ENCODE results near the gene TTC16. TPM values are rescaled to one million over a fixed set of nuclear protein-coding genes. Genes with fewer than 3 reads are reported as not detected.

Gene TTC16
- total and polyA plus RNA-seq, 2 donors (not counting 3 experiments of a cell fraction or from before 2014, with no cell fraction given), result not detected

DNA sequence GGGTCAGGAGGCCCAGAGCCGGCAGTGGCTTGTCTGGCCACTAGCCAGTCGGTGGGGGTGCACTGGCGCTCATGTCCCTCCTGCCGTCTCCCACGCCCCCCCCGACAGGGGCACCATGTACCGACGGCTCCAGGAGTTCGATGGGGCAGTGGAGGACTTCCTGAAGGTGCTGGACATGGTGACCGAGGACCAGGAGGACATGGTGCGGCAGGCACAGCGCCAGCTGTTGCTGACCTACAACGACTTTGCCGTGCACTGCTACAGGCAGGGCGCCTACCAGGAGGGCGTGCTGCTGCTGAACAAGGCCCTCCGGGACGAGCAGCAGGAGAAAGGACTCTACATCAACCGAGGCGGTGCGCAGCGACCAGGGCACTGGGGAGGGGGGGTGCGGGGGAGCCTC, 8.1 kb downstream of the TTC16 start:
- Histone ChIP-seq H2AFZ (ENCODE audit: low read depth, low read length) (no peak overlapping the region), H3K27ac (ENCODE audit: insufficient read depth, low read depth, low read length) (no peak overlapping the region), H3K4me3 (replicated peaks in 1 of 3; ENCODE audit: insufficient read depth in 1 of 3, low read depth in 1 of 3, low read length in 3 of 3) (no peak overlapping the region), H3K9me3 (replicated peaks; ENCODE audit: control insufficient read depth, insufficient read depth, low read length) (no peaks in the 10 kb centered on the region), H3K79me2 (ENCODE audit: control insufficient read depth, insufficient read depth, low read length) (no peaks in the 10 kb centered on the region), H3K27me3 (ENCODE audit: control insufficient read depth in 2 of 2, insufficient read depth in 2 of 2, low read length in 2 of 2) (no peaks in the 10 kb centered on the region), H3K9me1 (replicated peaks; ENCODE audit: control insufficient read depth, extremely low read depth, insufficient read depth, low read length) (no peaks in the 10 kb centered on the region), H3K36me3 (ENCODE audit: control insufficient read depth in 2 of 2, extremely low read depth in 1 of 2, insufficient read depth in 2 of 2, low read length in 2 of 2) (no peaks in the 10 kb centered on the region), H3K4me1 (ENCODE audit: control insufficient read depth, extremely low read depth, insufficient read depth, low read length) (no peaks in the 10 kb centered on the region), H4K20me1 (replicated peaks; ENCODE audit: control insufficient read depth, extremely low read depth, insufficient read depth, low read length) (no peaks in the 10 kb centered on the region), H3K4me2 (ENCODE audit: insufficient read depth, low read length) (no peak overlapping the region), H3K9ac (replicated peaks; ENCODE audit: extremely low read depth, insufficient read depth, low read length) (no peak overlapping the region)
- FAIRE-seq (no peak), DNase-seq (ENCODE audit: low read depth, low spot score) (no peak)
- CTCF ChIA-PET, result interaction anchor here (1.2 to 2.7 kb wide), 2 partner anchors 11 kb away, joined by 3 to 12 read pairs; partner anchors contain the start of gene TOR2A
- no TSS peak for BruUV-seq (replicated peaks)
- POLR2A ChIA-PET, result no interaction called here
- dilution Hi-C loops (cut with MboI; ENCODE audit: extremely low pct_ligation_motif_present, low sequenced_read_pairs), result no loop called here
- intact Hi-C loops (cut with micrococcal nuclease), result no loop called here
- TF ChIP-seq MYC (IDR thresholded peaks at IDR 0.05; ENCODE audit: low read depth, low read length) (no peak), MAX (IDR thresholded peaks at IDR 0.05; ENCODE audit: insufficient read depth, insufficient read length) (no peak), POLR2A (IDR thresholded peaks at IDR 0.05; ENCODE audit: low read depth, low read length) (no peak), FOS (IDR thresholded peaks at IDR 0.05; ENCODE audit: borderline replicate concordance, insufficient read depth, low read length) (no peak), JUN (IDR thresholded peaks at IDR 0.05; ENCODE audit: borderline replicate concordance, insufficient read depth, insufficient read length, low read depth) (no peak), POLR2AphosphoS5 (IDR thresholded peaks at IDR 0.05; ENCODE audit: insufficient read depth, low read depth, low read length) (no peak), EZH2 (IDR thresholded peaks at IDR 0.05; ENCODE audit: borderline replicate concordance, low read depth, low read length, severe bottlenecking) (no peak)

DNA sequence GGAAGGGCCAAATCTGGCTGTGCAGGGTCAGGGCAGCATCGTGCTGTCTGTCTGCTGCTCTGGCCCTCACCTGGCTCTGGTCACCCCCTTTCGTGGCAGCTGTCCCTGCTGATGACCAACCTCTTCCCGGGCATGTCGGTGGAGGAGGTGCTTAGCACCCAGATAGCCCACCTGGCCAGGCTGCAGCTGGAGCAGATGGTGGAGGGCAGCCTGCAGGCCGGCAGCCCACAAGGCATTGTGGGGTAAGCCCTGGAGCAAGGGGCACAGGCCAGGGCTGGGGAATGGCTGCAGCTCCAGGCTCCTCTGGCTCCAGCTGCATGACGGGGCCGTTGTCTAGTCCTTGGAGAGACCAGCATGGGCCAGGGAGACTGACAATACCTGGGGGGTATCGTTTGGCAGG, 11.0 kb downstream of the TTC16 start:
- DNase-seq (ENCODE audit: low read depth, low spot score) (no peak), FAIRE-seq (no peak)
- intact Hi-C loops (cut with micrococcal nuclease) (no loop called here), dilution Hi-C loops (cut with MboI; ENCODE audit: extremely low pct_ligation_motif_present, low sequenced_read_pairs) (no loop called here)
- no peak for TF ChIP-seq JUN (IDR thresholded peaks at IDR 0.05; ENCODE audit: borderline replicate concordance, insufficient read depth, insufficient read length, low read depth)
- TF ChIP-seq CTCF (IDR thresholded peaks at IDR 0.05; ENCODE audit: extremely low read depth in 1 of 2, insufficient read depth in 1 of 2, low read depth in 1 of 2, low read length in 2 of 2), result no peak
- TF ChIP-seq EZH2 (IDR thresholded peaks at IDR 0.05; ENCODE audit: borderline replicate concordance, low read depth, low read length, severe bottlenecking), result no peak
- TF ChIP-seq GATA2 (IDR thresholded peaks at IDR 0.05; ENCODE audit: insufficient read depth, insufficient read length, low read depth, low read length), result no peak
- no peak for TF ChIP-seq MAX (IDR thresholded peaks at IDR 0.05; ENCODE audit: insufficient read depth, insufficient read length)
- no peak for TF ChIP-seq POLR2A (IDR thresholded peaks at IDR 0.05; ENCODE audit: low read depth, low read length)
- TF ChIP-seq MYC (IDR thresholded peaks at IDR 0.05; ENCODE audit: low read depth, low read length), result no peak
- no peak for TF ChIP-seq POLR2AphosphoS5 (IDR thresholded peaks at IDR 0.05; ENCODE audit: insufficient read depth, low read depth, low read length)
- no peak for TF ChIP-seq FOS (IDR thresholded peaks at IDR 0.05; ENCODE audit: borderline replicate concordance, insufficient read depth, low read length)
- Histone ChIP-seq H3K9ac (replicated peaks; ENCODE audit: extremely low read depth, insufficient read depth, low read length) (no peak overlapping the region), H3K4me3 (replicated peaks in 1 of 3; ENCODE audit: insufficient read depth in 1 of 3, low read depth in 1 of 3, low read length in 3 of 3) (no peak overlapping the region), H3K4me2 (ENCODE audit: insufficient read depth, low read length) (no peak overlapping the region), H3K27me3 (ENCODE audit: control insufficient read depth in 2 of 2, insufficient read depth in 2 of 2, low read length in 2 of 2) (no peaks in the 10 kb centered on the region), H3K27ac (ENCODE audit: insufficient read depth, low read depth, low read length) (no peak overlapping the region), H3K9me3 (replicated peaks; ENCODE audit: control insufficient read depth, insufficient read depth, low read length) (no peaks in the 10 kb centered on the region), H3K79me2 (ENCODE audit: control insufficient read depth, insufficient read depth, low read length) (no peaks in the 10 kb centered on the region), H3K36me3 (ENCODE audit: control insufficient read depth in 2 of 2, extremely low read depth in 1 of 2, insufficient read depth in 2 of 2, low read length in 2 of 2) (peaks cover 0 to 4% of the 10 kb centered on the region in 2 experiments), H2AFZ (ENCODE audit: low read depth, low read length) (no peak overlapping the region), H3K9me1 (replicated peaks; ENCODE audit: control insufficient read depth, extremely low read depth, insufficient read depth, low read length) (no peaks in the 10 kb centered on the region), H3K4me1 (ENCODE audit: control insufficient read depth, extremely low read depth, insufficient read depth, low read length) (no peaks in the 10 kb centered on the region), H4K20me1 (replicated peaks; ENCODE audit: control insufficient read depth, extremely low read depth, insufficient read depth, low read length) (no peaks in the 10 kb centered on the region)
- POLR2A ChIA-PET, result interaction anchor here (0.6 kb wide), 1 partner anchor 37 kb away, joined by 3 read pairs; no protein-coding TSS in a partner anchor
- CTCF ChIA-PET, result interaction anchor here (1.6 kb wide), 1 partner anchor 138 kb away, joined by 3 read pairs; no protein-coding TSS in a partner anchor
- no TSS peak for BruUV-seq (replicated peaks)
